Transverse colon (tissue), 4 donors: ENCODE measurements around the gene CGRRF1. TPM values are rescaled to one million over a fixed set of nuclear protein-coding genes. Genes with fewer than 3 reads are reported as not detected.

Experiments used
- DNase-seq: peaks from one replicate; pipeline ENCODE4 v3.0.0-alpha.2; 2019
- H3K27ac ChIP-seq, 4 donors: fragments of 200-600 bp; sonication (generic); 2 replicates each; pipeline ENCODE4 v1.5.1; 2016 to 2018; ENCODE audit warnings: inconsistent platforms in 4 of 4
- H3K27me3 ChIP-seq: fragments of 200-600 bp; sonication (generic); 2 replicates; pipeline ENCODE4 v1.5.1; 2017; ENCODE audit warnings: inconsistent platforms
- H3K36me3 ChIP-seq, 4 donors: fragments of 200-600 bp; sonication (generic); 2 replicates each; pipeline ENCODE4 v1.5.1; 2017 to 2019; ENCODE audit warnings: inconsistent platforms in 4 of 4
- H3K4me1 ChIP-seq, 4 donors: fragments of 200-600 bp; sonication (generic); 2 replicates each; pipeline ENCODE4 v1.5.1; 2017 to 2020; ENCODE audit warnings: inconsistent platforms in 4 of 4
- H3K4me3 ChIP-seq, 4 donors: fragments of 200-600 bp; sonication (generic); 1 replicate in 1 of 4; 2 replicates in 3 of 4; pipeline versions ENCODE4 v1.5.1 to v1.6.1; 2017 to 2019; ENCODE audit warnings: inconsistent platforms in 4 of 4
- H3K9me3 ChIP-seq, 2 donors: fragments of 200-600 bp; sonication (generic); 2 replicates each; pipeline ENCODE4 v1.5.1; 2017 to 2019; ENCODE audit warnings: inconsistent platforms in 2 of 2
- CTCF ChIP-seq, 5 experiments: fragments of 200-600 bp in 3 of 5; fragments of 450-650 bp in 2 of 5; sonication (generic) in 3 of 5; IDR thresholded peaks; 1 replicate in 2 of 5; 2 replicates in 3 of 5; pipeline ENCODE4 v1.5.1; 2016 to 2017; ENCODE audit warnings: antibody characterized with exemption in 5 of 5, inconsistent platforms in 3 of 5, mild to moderate bottlenecking in 2 of 5, moderate library complexity in 1 of 5
- EP300 ChIP-seq: sonication (generic); formaldehyde crosslinking; IDR thresholded peaks from one replicate; pipeline ENCODE4 v1.6.1; 2017; ENCODE audit warnings: antibody characterized with exemption, low read depth
- POLR2A ChIP-seq: fragments of 450-650 bp; IDR thresholded peaks from one replicate; pipeline ENCODE4 v1.6.1; 2016; ENCODE audit warnings: antibody characterized with exemption, mild to moderate bottlenecking, moderate library complexity
- POLR2AphosphoS5 ChIP-seq, 3 donors: sonication (generic); formaldehyde crosslinking; IDR thresholded peaks; one replicate each; pipeline ENCODE4 v1.6.1; 2016; ENCODE audit warnings: antibody characterized with exemption in 3 of 3
- WGBS, 2 donors: methylation state at CpG; one replicate each; pipeline ENCODE4 v1.1.5; 2018; ENCODE audit warnings: low coverage in 1 of 2; 5-methylcytosine and 5-hydroxymethylcytosine counted together
- in situ Hi-C, 4 donors: fragments of 200-750 bp; cut with MboI; loops; one replicate each; pipeline versions ENCODE4 v1.15.0 to v1.15.1; 2017; ENCODE audit warnings: low sequenced_read_pairs in 3 of 4, low pct_ligation_motif_present in 1 of 4, low pct_unique_long_range_greater_than_20kb in 1 of 4
- intact Hi-C: fragments of 100-400 bp; cut with DNase I; formaldehyde crosslinking; loops from one replicate; pipeline ENCODE4 v1.15.1; 2023; ENCODE audit warnings: low total_unique reads
- total RNA-seq, 4 donors: library from RNA; depleted of rRNA; stranded (reverse); fragments of >200 nt; gene quantifications; one replicate each; pipeline ENCODE4 v1.1.0, GENCODE V29; 2016

The CGRRF1 gene
- total RNA-seq, 4 donors from 2014 or later: 2.6 to 46.8 (median 18.0) TPM

- Histone ChIP-seq H3K4me1 (peaks cover 0 to 11% (median 7%) of the 10 kb centered on the region in 4 donors), H3K4me3 (no peak overlapping the region), H3K27me3 (no peaks in the 10 kb centered on the region), H3K9me3 (no peaks in the 10 kb centered on the region), H3K36me3 (no peaks in the 10 kb centered on the region), H3K27ac (no peak overlapping the region)
- 70% methylated on average over 2 of the region's 2 CpGs for WGBS, 2 donors
- no peak for DNase-seq
- intact Hi-C loops (no loop called here), in situ Hi-C loops (no loop called here)
- TF ChIP-seq POLR2AphosphoS5 (IDR thresholded peaks at IDR 0.05) (no peak), EP300 (no peak), POLR2A (no peak), CTCF (IDR thresholded peaks at IDR 0.05) (no peak)
These were observed 7.1 kb upstream of the CGRRF1 start for GRCh38 chr14:54502602-54503001.

- H3K27ac ChIP-seq: no peak overlapping the region
- 44 to 59% methylated on average over 3 of the region's 3 CpGs for WGBS, 2 donors
- H3K27me3 ChIP-seq: no peaks in the 10 kb centered on the region
- H3K4me1 ChIP-seq: peaks cover 0 to 3% (median 1%) of the 10 kb centered on the region in 4 donors
- TF ChIP-seq EP300 (no peak), POLR2A (no peak), CTCF (IDR thresholded peaks at IDR 0.05) (peak in 1 of 5 experiments; percentile 18), POLR2AphosphoS5 (IDR thresholded peaks at IDR 0.05) (no peak)
- in situ Hi-C loops: no loop called here
- intact Hi-C loops: no loop called here
- H3K9me3 ChIP-seq: no peaks in the 10 kb centered on the region
- no peaks in the 10 kb centered on the region for H3K36me3 ChIP-seq
- H3K4me3 ChIP-seq: no peak overlapping the region
- no peak for DNase-seq
These were observed 6.2 kb upstream of the CGRRF1 start for GRCh38 chr14:54503486-54503885.

- H3K27ac ChIP-seq: no peak overlapping the region
- no peak for DNase-seq
- intact Hi-C loops: no loop called here
- in situ Hi-C loops: no loop called here
- no peak overlapping the region for H3K4me3 ChIP-seq
- TF ChIP-seq POLR2AphosphoS5 (IDR thresholded peaks at IDR 0.05) (no peak), CTCF (IDR thresholded peaks at IDR 0.05) (no peak), POLR2A (no peak), EP300 (no peak)
- peaks cover 6 to 29% (median 11%) of the 10 kb centered on the region in 4 donors for H3K4me1 ChIP-seq
- peaks cover 0 to 12% of the 10 kb centered on the region in 2 donors for H3K9me3 ChIP-seq
- H3K27me3 ChIP-seq: no peaks in the 10 kb centered on the region
- peaks cover 0 to 14% (median 0%) of the 10 kb centered on the region in 4 donors for H3K36me3 ChIP-seq
- 38 to 82% methylated on average over 1 of the region's 1 CpG for WGBS, 2 donors
These were observed 2.7 kb downstream of the CGRRF1 start for GRCh38 chr14:54512393-54512792.

GRCh38 chr14:54515670-54516069, 6.0 kb downstream of the CGRRF1 start:
- Histone ChIP-seq H3K9me3 (peaks cover 0 to 12% of the 10 kb centered on the region in 2 donors), H3K36me3 (peaks cover 0 to 14% (median 0%) of the 10 kb centered on the region in 4 donors), H3K4me1 (peaks cover 3 to 19% (median 4%) of the 10 kb centered on the region in 4 donors), H3K4me3 (no peak overlapping the region), H3K27ac (no peak overlapping the region), H3K27me3 (no peaks in the 10 kb centered on the region)
- 80 to 100% methylated on average over 1 of the region's 1 CpG for WGBS, 2 donors
- no peak for DNase-seq
- intact Hi-C loops (no loop called here), in situ Hi-C loops (no loop called here)
- TF ChIP-seq EP300: no peak
- TF ChIP-seq POLR2A: no peak
- no peak for TF ChIP-seq CTCF (IDR thresholded peaks at IDR 0.05)
- no peak for TF ChIP-seq POLR2AphosphoS5 (IDR thresholded peaks at IDR 0.05)
